Ovary (tissue), 3 donors: Measurements from ENCODE around the gene BUB1B.

Experiments used
- EP300 ChIP-seq: sonication (generic); formaldehyde crosslinking; IDR thresholded peaks from one replicate; pipeline ENCODE4 v1.6.1; 2017; ENCODE audit warnings: antibody characterized with exemption
- POLR2A ChIP-seq: fragments of 450-650 bp; IDR thresholded peaks from one replicate; pipeline ENCODE4 v1.6.1; 2017; ENCODE audit warnings: antibody characterized with exemption, mild to moderate bottlenecking, moderate library complexity
- TF ChIP-seq, protein P1 (sequence below), 3 donors: fragments of 450-650 bp in 2 of 3; fragments of 200-600 bp in 1 of 3; IDR thresholded peaks; one replicate each; pipeline versions ENCODE4 v1.5.1 to v1.8.0; 2016 to 2022; ENCODE audit warnings: antibody characterized with exemption in 3 of 3, mild to moderate bottlenecking in 1 of 3
- donor health status: DM: no; HTN: no; CAD: no.

DNA sequence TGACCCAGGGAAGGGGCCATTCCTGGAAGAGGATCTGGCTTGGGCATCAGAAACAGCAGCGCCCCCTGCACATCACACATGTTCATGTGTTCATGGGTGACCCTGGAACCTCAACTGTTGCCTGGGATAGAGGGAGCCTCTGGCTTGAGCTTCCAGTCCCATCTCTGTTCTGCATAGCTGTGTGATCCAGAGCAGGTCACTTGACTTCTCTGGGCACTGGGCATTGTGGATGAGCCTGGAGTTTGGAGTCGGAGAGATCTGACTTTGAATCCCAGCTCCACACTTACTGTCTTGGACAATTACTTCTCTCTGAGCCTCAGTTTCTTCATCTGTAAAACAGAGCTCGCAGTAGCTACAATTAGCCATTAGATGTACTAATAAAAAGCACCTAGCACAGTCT lies 93.6 kb downstream of the BUB1B start:
- TF ChIP-seq, protein P1, sequence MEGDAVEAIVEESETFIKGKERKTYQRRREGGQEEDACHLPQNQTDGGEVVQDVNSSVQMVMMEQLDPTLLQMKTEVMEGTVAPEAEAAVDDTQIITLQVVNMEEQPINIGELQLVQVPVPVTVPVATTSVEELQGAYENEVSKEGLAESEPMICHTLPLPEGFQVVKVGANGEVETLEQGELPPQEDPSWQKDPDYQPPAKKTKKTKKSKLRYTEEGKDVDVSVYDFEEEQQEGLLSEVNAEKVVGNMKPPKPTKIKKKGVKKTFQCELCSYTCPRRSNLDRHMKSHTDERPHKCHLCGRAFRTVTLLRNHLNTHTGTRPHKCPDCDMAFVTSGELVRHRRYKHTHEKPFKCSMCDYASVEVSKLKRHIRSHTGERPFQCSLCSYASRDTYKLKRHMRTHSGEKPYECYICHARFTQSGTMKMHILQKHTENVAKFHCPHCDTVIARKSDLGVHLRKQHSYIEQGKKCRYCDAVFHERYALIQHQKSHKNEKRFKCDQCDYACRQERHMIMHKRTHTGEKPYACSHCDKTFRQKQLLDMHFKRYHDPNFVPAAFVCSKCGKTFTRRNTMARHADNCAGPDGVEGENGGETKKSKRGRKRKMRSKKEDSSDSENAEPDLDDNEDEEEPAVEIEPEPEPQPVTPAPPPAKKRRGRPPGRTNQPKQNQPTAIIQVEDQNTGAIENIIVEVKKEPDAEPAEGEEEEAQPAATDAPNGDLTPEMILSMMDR (IDR thresholded peaks at IDR 0.05): no peak
- TF ChIP-seq POLR2A (no peak), EP300 (no peak)
